Tibial nerve (tissue), 4 donors: ENCODE results near the gene ZBTB3.

ENCODE experiments used
- EP300 ChIP-seq, 2 donors: sonication (generic); formaldehyde crosslinking; IDR thresholded peaks; one replicate each; pipeline ENCODE4 v1.6.1; 2017; ENCODE audit warnings: antibody characterized with exemption in 2 of 2, mild to moderate bottlenecking in 1 of 2
- POLR2A ChIP-seq, 2 donors: fragments of 450-650 bp; IDR thresholded peaks; one replicate each; pipeline ENCODE4 v1.6.1; 2017; ENCODE audit warnings: antibody characterized with exemption in 2 of 2, mild to moderate bottlenecking in 2 of 2, moderate library complexity in 2 of 2
- TF ChIP-seq, protein P1 (sequence below), 5 experiments: fragments of 200-600 bp in 3 of 5; fragments of 450-650 bp in 2 of 5; sonication (generic) in 3 of 5; IDR thresholded peaks; one replicate each; pipeline ENCODE4 v1.5.1; 2016 to 2019; ENCODE audit warnings: antibody characterized with exemption in 5 of 5, mild to moderate bottlenecking in 3 of 5, moderate library complexity in 2 of 5

DNA sequence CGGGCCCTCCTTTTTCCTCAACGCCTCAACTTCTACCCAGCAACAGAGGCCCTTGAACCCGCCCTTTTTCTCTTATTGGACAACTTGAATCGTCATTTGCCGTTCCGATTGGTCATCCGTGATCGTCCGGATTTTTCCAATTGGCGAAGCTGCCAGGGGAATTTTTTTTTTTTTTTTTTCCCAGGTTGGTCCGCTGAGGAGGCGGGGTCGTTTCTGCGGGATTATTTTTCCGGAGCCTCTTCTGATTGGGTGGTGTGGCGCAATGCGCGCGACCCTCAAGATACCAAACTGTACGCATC lies 26.1 kb downstream of the ZBTB3 start:
- TF ChIP-seq, protein P1, sequence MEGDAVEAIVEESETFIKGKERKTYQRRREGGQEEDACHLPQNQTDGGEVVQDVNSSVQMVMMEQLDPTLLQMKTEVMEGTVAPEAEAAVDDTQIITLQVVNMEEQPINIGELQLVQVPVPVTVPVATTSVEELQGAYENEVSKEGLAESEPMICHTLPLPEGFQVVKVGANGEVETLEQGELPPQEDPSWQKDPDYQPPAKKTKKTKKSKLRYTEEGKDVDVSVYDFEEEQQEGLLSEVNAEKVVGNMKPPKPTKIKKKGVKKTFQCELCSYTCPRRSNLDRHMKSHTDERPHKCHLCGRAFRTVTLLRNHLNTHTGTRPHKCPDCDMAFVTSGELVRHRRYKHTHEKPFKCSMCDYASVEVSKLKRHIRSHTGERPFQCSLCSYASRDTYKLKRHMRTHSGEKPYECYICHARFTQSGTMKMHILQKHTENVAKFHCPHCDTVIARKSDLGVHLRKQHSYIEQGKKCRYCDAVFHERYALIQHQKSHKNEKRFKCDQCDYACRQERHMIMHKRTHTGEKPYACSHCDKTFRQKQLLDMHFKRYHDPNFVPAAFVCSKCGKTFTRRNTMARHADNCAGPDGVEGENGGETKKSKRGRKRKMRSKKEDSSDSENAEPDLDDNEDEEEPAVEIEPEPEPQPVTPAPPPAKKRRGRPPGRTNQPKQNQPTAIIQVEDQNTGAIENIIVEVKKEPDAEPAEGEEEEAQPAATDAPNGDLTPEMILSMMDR (IDR thresholded peaks at IDR 0.05) = no peak
- TF ChIP-seq POLR2A (IDR thresholded peaks at IDR 0.05) (no peak), EP300 (IDR thresholded peaks at IDR 0.05) (no peak)
